Spleen (tissue), 11 donors: ENCODE data around the gene TSC22D2. TPM values are rescaled to one million over a fixed set of nuclear protein-coding genes. Genes with fewer than 3 reads are reported as not detected.

Experiments
- DNase-seq: peaks from one replicate; pipeline ENCODE4 v3.0.0-alpha.2; 2020
- H3K27ac ChIP-seq, 8 donors: fragments of 200-600 bp; sonication (generic) in 7 of 8; 1 replicate in 4 of 8; 2 replicates in 4 of 8; pipeline versions ENCODE4 v1.5.0 to v1.8.0; 2016 to 2021; ENCODE audit warnings: inconsistent platforms in 4 of 8, mild to moderate bottlenecking in 4 of 8, moderate library complexity in 1 of 8
- H3K27me3 ChIP-seq, 7 donors: fragments of 200-600 bp; sonication (generic) in 6 of 7; replicated peaks in 1 of 7; 1 replicate in 4 of 7; 2 replicates in 3 of 7; pipeline versions ENCODE4 v1.5.0 to v1.8.0; 2016 to 2021; ENCODE audit warnings: inconsistent platforms in 3 of 7, mild to moderate bottlenecking in 1 of 7
- H3K36me3 ChIP-seq, 6 donors: fragments of 200-600 bp; sonication (generic) in 5 of 6; 1 replicate in 4 of 6; 2 replicates in 2 of 6; pipeline versions ENCODE4 v1.5.0 to v1.8.0; 2016 to 2021; ENCODE audit warnings: inconsistent platforms in 2 of 6
- H3K4me1 ChIP-seq, 6 donors: fragments of 200-600 bp; sonication (generic) in 5 of 6; 1 replicate in 3 of 6; 2 replicates in 3 of 6; pipeline versions ENCODE4 v1.5.0 to v1.8.0; 2016 to 2021; ENCODE audit warnings: inconsistent platforms in 3 of 6
- H3K4me3 ChIP-seq, 8 donors: fragments of 200-600 bp; sonication (generic) in 7 of 8; 1 replicate in 4 of 8; 2 replicates in 4 of 8; pipeline versions ENCODE4 v1.5.0 to v1.8.0; 2016 to 2021; ENCODE audit warnings: inconsistent platforms in 4 of 8, mild to moderate bottlenecking in 4 of 8, moderate library complexity in 2 of 8
- H3K9me3 ChIP-seq, 8 donors: fragments of 200-600 bp; sonication (generic) in 7 of 8; 1 replicate in 4 of 8; 2 replicates in 4 of 8; pipeline versions ENCODE4 v1.5.0 to v1.8.0; 2016 to 2021; ENCODE audit warnings: inconsistent platforms in 4 of 8
- CTCF ChIP-seq, 11 experiments: fragments of 200-600 bp in 7 of 11; fragments of 450-650 bp in 4 of 11; sonication (generic) in 4 of 11; IDR thresholded peaks in 8 of 11; conservative IDR thresholded peaks in 3 of 11; 1 replicate in 7 of 11; 2 replicates in 4 of 11; pipeline versions ENCODE4 v1.4.0 to v1.8.0; 2016 to 2021; ENCODE audit warnings: antibody characterized with exemption in 11 of 11, inconsistent platforms in 4 of 11, mild to moderate bottlenecking in 1 of 11
- POLR2A ChIP-seq, 3 donors: fragments of 450-650 bp; IDR thresholded peaks; one replicate each; pipeline ENCODE4 v1.5.1; 2017; ENCODE audit warnings: antibody characterized with exemption in 3 of 3, mild to moderate bottlenecking in 1 of 3
- POLR2AphosphoS5 ChIP-seq, 3 donors: sonication (generic); formaldehyde crosslinking; IDR thresholded peaks; one replicate each; pipeline ENCODE4 v1.5.1; 2017; ENCODE audit warnings: antibody characterized with exemption in 3 of 3
- WGBS, 5 donors: extraction: QIAGEN DNeasy Blood & Tissue Kit in 3 of 5; methylation state at CpG; one replicate each; pipeline versions ENCODE4 v1.1.5 to v1.1.7; 2013 to 2018; 5-methylcytosine and 5-hydroxymethylcytosine counted together
- intact Hi-C: fragments of 100-400 bp; cut with DNase I; formaldehyde crosslinking; loops from one replicate; pipeline ENCODE4 v1.15.0; 2023; ENCODE audit warnings: low total_unique reads
- polyA plus RNA-seq, 3 donors: library from polyadenylated mRNA; stranded (reverse); fragments of 200-250 nt; gene quantifications; one replicate each; pipeline ENCODE4 v1.2.1, GENCODE V29; 2013
- total RNA-seq, 7 donors: library from RNA; depleted of rRNA in 3 of 7; stranded (reverse); fragments of >200 nt in 3 of 7; fragmentation: NEBNext Ultra II Directional in 4 of 7; extraction: Animal tissue kit (Norgen Biotek cat#: 25700) in 4 of 7; gene quantifications; one replicate each; pipeline versions ENCODE4 v1.1.0 to v1.2.1, GENCODE V29; 2016 to 2021
- donor health status: healthy with polysubstance abuse.
- donor health status: DM: no; HTN: no; CAD: no; lungs with moderate emphysema.
- donor health status: DM: no; HTN: no; CAD: no.
- donor health status: Bipolar disorder and iron deficiency.
- donor health status: healthy.
- donor health status: DM: no; HTN: no; CAD: no.
- donor health status: DM: yes; HTN: yes; CAD: no.

Gene TSC22D2
- total and polyA plus RNA-seq, 10 donors, result 8.4 to 34.8 (median 26.2) TPM

GRCh38 chr3:150404023-150404422 lies 4.1 kb upstream of the TSC22D2 start:
- H3K4me3 ChIP-seq, result no peak overlapping the region
- H3K27ac ChIP-seq, result no peak overlapping the region
- H3K4me1 ChIP-seq, result peaks cover 0 to 17% (median 10%) of the 10 kb centered on the region in 6 donors
- no peaks in the 10 kb centered on the region for H3K27me3 ChIP-seq
- no peaks in the 10 kb centered on the region for H3K9me3 ChIP-seq
- DNase-seq, result no peak
- H3K36me3 ChIP-seq, result no peaks in the 10 kb centered on the region
- intact Hi-C loops, result no loop called here
- TF ChIP-seq POLR2AphosphoS5 (IDR thresholded peaks at IDR 0.05), result no peak
- no peak for TF ChIP-seq POLR2A (IDR thresholded peaks at IDR 0.05)
- no peak for TF ChIP-seq CTCF (IDR thresholded peaks at IDR 0.05 in 8 of 11, conservative IDR thresholded peaks at IDR 0.05 in 3 of 11)

- Histone ChIP-seq H3K9me3 (no peaks in the 10 kb centered on the region), H3K36me3 (no peaks in the 10 kb centered on the region), H3K27ac (peak overlapping the region; percentile 99 to 100 (median 100)), H3K27me3 (no peaks in the 10 kb centered on the region), H3K4me1 (peaks cover 0 to 37% (median 22%) of the 10 kb centered on the region in 6 donors), H3K4me3 (peak overlapping the region; percentile 75 to 96 (median 88))
- no peak for DNase-seq
- 36 to 41% (median 38%) methylated on average over 12 of the region's 12 CpGs for WGBS, 5 donors
- no peak for TF ChIP-seq POLR2AphosphoS5 (IDR thresholded peaks at IDR 0.05)
- no peak for TF ChIP-seq POLR2A (IDR thresholded peaks at IDR 0.05)
- TF ChIP-seq CTCF (IDR thresholded peaks at IDR 0.05 in 8 of 11, conservative IDR thresholded peaks at IDR 0.05 in 3 of 11), result no peak
- intact Hi-C loops, result no loop called here
These were observed 869 bp upstream of the TSC22D2 start for GRCh38 chr3:150407051-150407807.

GRCh38 chr3:150407808-150408220 lies 284 bp upstream of the TSC22D2 start:
- Histone ChIP-seq H3K36me3 (no peaks in the 10 kb centered on the region), H3K4me3 (peak overlapping the region; percentile 75 to 96 (median 88)), H3K27me3 (no peaks in the 10 kb centered on the region), H3K4me1 (peaks cover 0 to 43% (median 28%) of the 10 kb centered on the region in 6 donors), H3K27ac (peak overlapping the region; percentile 99 to 100 (median 100)), H3K9me3 (no peaks in the 10 kb centered on the region)
- 0 to 1% (median 0%) methylated on average over 13 of the region's 13 CpGs for WGBS, 5 donors
- intact Hi-C loops, result no loop called here
- TF ChIP-seq POLR2AphosphoS5 (IDR thresholded peaks at IDR 0.05), result no peak
- peak in 1 of 11 experiments; percentile 24 for TF ChIP-seq CTCF (IDR thresholded peaks at IDR 0.05 in 8 of 11, conservative IDR thresholded peaks at IDR 0.05 in 3 of 11)
- no peak for DNase-seq

- 0% methylated on average over 8 to 30 of the region's 30 CpGs for WGBS, 5 donors
- Histone ChIP-seq H3K27ac (peak overlapping the region; percentile 99 to 100 (median 100)), H3K36me3 (no peaks in the 10 kb centered on the region), H3K4me3 (peak overlapping the region; percentile 75 to 96 (median 88)), H3K9me3 (no peaks in the 10 kb centered on the region), H3K4me1 (peaks cover 7 to 56% (median 39%) of the 10 kb centered on the region in 6 donors), H3K27me3 (no peaks in the 10 kb centered on the region)
- no peak for DNase-seq
- intact Hi-C loops, result no loop called here
- TF ChIP-seq POLR2AphosphoS5 (IDR thresholded peaks at IDR 0.05) (no peak), POLR2A (IDR thresholded peaks at IDR 0.05) (no peak), CTCF (IDR thresholded peaks at IDR 0.05 in 8 of 11, conservative IDR thresholded peaks at IDR 0.05 in 3 of 11) (no peak)
These were observed 1.0 kb downstream of the TSC22D2 start for GRCh38 chr3:150409125-150409511.
